HG02798 (cell line): ENCODE measurements around the gene FSTL4.
"Not testable (repeated sequence)": the region's sequence is repeated elsewhere in the genome, so short reads cannot be mapped to it uniquely, and the experiment has no call there.

Source experiments
- ATAC-seq: cut with Tn5 transposase; IDR thresholded peaks from one replicate; pipeline ENCODE4 v1.9.1; 2021; ENCODE audit warnings: mild to moderate bottlenecking; ENCODE audit not compliant: unreplicated experiment, poor library complexity

FSTL4 gene

DNA sequence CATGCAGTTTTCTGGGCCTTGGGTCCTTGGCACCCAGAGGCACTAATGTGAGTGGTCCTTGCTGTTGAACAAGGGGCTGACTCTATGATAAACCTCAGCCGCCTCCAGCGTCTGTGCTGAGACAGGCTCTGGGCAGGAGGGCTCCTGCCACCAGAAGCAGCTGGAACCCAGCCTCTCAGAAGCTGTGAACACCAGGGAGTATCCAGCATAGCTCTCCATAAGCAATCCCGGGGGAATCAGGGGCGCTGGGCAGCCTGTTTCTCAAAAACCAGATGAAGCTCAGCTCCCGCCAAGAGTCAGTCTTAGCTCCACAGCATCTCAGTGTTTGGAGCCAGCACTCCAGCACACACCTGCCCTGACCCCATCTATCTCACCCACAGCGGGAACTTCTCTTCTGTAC, 390.3 kb downstream of the FSTL4 start:
- ATAC-seq, result no peak

DNA sequence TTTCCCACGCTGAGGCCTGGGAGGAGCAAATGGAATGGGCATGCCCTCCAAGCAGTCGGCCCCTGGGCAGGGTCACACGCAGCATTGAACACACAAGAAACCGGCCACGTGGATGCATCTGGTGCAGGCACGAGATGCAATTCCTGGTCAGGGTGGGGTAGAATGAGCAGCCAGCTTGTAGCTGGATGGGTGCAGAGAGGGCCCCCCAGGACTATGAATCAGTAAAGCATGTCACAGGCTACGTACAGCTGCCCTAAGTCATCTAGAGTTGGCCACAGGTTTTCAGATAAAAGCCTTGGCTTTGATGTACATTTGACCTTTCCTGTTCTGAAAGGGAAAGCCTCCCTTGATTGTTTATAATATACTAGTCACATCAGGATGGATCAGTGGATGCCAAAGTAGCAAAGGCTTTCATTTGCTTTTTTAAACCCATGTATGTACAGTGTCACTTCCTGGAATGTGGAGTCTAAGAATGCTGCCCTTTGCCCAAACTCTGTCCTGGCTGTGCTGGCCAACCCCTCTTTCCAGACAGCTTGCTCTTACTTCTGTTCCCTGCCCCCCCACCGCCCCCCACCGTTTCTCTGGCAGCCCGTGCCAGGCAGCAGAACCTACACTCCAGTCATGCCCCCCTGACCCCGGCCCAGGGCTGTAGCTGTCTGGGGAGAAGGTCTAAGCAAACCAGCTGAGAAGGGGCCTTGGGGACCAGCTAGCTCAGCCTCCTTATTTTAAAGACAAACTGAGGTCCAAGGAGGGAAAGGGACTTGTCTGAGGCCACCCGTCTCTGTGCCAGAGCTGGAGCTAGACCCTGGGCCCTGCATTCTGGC, 391.3 kb downstream of the FSTL4 start:
- ATAC-seq, result no peak

DNA sequence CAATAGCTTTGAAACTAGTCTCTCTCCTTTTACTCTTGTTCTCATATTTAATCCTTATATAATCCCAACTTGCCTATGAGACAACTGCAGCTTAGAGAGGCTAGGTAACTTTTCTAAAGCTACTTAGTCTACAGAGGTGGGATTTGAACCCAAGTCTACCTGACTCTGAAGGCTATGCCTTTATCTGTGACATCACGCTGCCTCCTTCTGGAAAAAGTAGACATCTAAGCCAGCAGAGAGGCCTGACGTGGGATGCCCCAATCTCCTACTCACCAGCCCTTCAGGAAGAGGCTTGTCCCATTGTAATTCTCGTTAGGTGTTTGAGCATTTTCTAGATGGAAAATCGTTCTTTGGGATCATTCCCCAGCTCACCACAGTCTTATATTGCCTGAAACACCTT, 393.0 kb downstream of the FSTL4 start:
- ATAC-seq, result no peak

DNA sequence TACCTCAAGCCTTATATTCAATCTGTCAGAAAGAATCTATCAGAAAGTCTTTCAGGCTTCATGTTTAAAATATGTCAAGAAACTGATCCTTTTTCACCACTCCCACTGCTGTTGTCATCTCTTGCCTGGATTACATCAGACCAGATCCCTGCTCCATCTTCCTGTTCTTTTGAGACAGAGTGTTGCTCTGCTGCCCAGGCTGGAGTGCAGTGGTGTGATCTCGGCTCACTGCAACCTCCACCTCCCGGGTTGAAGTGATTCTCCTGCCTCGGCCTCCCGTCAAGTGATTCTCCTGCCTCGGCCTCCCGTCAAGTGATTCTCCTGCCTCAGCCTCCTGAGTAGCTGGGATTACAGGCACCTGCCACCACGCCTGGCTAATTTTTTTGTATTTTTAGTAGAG, 396.2 kb downstream of the FSTL4 start:
- ATAC-seq, result not testable (repeated sequence)

DNA sequence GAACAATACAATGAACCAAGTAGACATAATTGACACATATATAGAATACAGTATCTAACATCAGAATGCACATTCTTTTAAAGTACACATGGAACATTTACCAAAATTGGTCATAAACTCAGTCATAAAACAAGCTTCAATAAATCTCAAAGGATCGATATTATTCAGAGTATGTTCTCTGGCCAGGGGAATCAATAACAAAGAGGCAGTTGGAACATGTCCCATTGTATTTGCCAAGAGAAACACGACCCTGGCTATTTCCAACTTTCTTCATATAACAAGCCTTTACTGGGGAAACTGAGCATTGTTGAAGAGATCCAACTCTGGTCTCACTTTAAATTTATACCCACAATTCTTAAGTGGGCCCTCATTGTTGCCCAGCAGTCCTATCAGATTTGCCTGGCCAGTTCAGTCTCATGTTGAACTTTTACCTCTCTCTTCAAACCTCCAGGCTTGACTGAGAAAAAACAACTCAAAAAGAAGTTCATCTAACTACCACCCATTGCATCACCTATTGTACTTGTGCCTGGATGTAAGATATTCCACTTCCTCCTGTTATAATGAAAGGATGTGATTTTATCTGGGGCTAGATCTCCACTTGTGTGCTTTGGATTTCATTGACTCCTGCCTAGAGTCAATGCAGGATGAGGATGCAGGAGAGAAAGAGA, 398.1 kb downstream of the FSTL4 start:
- ATAC-seq, result no peak

DNA sequence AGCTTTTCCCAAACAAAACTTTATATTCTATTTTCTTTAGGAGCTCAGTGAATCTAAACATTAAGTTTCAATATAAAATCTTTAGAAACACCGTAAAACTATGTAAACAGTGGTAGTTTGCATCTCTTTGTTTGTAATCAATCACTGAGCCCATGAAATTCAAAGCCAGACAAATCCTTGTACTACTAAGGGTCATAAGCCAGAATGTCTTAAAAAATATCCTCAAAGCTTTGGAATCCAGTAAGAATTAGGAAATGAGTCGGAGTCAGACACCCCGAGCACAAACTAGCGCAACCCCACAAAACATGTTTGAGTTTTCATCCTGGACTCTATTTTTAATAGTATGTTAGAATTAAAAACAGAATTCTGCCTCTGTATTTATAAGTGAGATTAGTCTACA, 406.7 kb downstream of the FSTL4 start:
- no peak for ATAC-seq

DNA sequence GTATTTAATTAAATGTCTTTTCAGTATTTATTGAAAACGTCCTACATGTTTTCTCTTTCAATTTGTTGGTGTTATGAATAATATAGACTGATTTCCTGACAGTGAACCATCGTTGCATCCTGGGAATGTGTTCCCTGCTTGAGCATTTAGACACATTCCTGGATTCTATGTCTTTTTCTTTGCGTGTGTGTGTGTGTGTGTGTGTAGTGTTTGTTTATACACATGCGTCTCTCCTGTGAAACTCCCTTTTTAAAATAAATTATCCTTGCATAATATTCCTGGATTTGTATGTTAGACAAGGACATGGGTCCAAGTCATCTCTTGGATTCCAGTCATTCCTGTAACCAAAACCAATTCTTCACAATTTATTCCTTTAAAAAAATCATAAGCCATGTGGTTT, 407.1 kb downstream of the FSTL4 start:
- no peak for ATAC-seq

DNA sequence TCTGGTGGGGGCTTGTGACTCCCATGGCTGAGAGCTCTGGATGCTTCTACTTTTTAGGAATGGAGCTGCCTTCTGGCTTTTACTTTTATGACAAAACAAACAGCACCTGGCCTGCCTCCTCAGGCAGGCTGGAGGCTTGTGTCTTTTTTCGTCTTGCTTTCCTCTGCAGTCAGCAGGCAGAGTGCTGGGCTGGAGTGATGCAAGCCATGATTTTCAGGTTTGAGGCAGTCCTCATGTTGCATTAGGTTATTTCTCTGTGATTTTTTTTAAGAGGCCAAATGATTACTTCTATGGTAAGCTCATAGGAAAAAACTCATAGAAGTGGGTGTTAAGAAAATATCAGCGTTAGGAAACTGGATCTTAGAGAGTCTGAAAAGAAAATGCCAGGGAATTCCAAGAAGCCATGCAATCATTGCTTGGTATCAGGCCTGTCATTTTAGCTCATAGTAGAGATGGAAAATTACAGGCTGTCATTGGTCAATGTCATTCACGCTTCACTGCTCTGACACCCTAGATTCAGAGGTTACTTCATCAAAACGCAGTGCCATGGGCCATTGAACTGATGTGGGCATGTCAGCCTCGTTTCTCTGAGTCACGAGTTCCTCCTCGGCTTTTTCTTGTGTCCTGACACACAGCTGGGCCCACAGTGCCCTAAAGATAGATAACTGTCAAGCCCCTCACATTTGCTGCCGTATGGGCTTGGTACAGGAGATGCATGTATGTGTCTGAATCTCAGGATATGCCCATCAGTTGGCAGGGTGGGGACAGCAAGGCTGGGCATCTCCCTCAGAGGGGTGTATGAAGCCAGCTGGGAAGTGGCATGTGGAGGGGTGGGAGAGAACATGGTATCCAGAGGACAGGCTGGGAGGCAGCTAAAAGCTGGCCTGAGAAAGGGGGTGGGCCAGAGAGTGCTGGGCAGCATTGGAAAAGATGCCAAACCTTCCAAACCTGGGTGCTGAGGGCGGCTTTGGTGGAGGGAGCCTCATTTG, 408.7 kb downstream of the FSTL4 start:
- no peak for ATAC-seq

DNA sequence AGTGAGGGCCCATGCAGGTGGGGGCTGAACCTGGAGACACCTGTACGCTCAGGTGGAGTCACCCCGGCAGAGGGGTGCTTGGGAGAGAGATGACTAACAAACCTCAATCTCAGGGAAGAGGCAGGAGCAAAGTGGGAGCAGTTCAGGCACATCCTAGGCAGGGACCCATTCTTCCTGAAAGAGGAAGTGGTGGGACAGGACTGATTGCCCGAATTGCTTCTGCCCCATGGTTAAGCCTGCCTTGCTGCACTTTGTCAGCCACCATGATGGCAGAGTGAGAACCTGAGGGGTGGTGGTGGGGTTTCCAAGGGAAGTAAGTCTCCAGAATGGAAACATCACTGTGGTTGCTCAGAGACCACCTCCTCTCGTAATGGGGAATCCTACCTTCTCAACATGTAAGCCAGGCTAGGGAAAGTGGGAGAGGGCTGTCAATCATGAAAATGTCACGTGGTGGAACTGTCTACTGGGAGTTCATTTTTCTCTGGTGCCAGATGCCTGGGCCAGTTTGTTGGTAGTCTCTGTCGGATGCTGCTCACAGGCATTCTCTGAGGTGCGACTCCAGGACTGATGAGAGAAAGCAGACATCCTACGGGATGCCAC, 410.2 kb downstream of the FSTL4 start:
- ATAC-seq, result no peak

DNA sequence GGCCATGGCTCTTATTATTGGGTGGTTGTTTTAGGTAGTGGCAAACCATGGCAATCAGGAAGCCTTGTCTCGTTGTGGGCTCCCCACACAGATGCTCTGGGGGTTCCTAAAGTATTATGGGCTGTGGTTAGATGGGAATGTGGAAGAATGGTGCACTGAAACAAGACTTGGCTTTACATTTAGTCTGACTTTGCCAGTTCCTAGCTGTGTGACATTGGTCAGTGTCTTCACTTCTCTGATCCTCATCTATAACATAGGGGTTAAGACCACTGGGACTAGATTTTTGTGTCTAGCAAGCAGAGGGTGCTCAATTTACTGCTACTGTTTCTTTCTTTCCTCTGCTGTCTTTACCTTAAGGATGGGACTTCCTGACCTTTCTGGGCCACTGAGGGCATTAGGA, 411.0 kb downstream of the FSTL4 start:
- no peak for ATAC-seq

DNA sequence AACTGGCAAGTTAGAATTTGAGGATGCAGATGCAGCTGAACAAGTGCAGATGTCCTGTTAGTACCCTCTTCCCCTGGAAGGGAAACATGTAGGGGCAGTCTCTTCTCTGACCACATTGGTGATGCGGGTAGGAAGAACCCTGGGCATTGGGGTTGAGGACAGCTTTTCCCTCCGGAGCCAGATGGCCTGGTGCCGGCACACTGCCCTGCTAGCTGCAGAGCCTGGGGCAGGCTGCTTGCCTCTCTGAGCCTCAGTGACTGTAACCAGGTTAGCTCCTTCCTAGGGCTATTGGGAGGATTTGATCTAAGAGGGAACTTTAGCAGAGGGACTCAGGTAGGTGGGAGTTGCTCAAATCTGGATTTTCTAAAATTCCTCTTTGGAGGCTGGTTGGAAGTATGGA, 412.1 kb downstream of the FSTL4 start:
- no peak for ATAC-seq

DNA sequence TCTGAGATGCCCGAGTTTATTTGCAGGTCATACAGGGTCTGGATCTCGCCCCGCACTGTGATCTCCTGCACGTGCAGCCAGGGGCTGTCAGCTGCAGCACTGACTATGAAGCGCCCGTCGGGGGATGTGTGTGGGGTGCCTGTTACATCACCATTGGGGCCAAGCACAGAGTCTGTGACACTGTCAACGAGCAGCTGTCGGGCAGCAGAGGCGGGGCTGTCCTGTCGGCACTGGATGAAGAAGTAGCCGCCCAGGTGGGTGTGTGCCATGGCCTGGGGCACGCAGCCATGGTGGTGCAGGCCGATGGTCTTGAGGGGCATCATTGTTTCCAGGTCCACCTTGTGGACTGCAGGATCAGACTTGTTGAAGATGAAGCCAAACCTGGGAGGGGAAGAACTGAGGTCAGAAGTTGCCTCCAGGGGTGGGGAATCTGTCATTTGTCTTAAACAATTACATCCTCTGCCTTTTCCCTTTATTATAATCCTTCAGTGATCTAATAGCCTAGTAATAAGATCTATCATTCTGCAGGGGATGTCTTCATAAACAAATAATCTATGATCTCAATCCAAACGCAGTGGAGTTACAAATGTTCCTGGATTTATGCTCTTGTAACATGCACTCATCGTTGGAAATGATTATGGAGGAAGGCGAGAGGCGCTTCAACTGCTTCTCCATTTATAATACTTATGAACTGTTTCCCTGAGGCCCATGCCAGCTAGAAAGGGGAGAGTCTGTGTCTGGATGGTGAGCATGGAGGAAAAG, 412.7 kb downstream of the FSTL4 start:
- no peak for ATAC-seq

DNA sequence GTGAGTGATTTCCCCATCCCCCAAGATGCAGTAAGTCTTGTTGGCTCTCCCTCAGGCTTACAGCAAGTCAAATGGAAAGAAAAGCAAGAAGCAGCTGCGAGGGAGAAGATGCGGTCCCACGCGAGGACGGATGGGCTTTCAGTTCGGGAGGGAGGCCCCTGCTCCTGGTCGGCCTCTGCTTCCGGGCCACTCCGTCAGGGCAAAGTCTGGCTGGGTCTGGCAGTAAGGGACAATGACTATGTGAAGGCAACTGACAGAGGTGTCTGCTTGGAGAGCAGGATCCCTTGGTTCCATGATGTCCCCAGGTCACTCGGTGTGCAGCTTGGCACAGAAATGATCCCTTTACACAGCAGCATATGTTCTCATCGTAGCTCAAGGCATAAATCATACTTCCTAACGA, 413.8 kb downstream of the FSTL4 start:
- no peak for ATAC-seq

DNA sequence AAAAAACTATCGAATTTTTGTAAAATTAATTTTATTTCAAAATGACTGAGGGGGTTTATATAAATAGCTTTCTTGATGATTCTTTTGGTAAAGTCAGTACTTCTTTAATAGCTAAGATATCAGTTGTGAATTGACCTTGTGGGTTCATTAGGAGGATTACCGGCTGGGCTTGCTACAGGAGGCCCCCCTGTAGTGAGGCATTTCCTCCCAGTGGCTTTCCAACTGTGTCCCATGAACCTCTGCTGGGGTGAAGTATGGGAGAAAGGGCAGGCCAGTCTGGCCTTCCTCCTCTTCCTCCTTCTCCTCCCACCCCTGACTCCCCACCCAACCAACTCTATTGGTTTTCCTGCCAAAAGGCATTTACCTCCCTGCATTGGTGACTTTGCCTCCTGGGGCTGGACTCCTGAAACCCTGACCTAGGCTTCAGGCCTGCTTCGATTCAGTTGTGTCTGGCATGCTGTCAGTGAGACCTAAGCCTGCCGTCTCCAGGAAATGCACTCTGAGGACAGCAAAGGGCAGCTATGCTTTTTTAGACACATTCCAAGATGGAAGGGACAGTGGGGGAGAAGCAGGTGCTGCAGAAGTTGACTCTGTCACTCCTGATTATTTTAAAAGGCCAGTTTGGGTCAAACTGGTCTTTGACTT, 415.8 kb downstream of the FSTL4 start:
- no peak for ATAC-seq

DNA sequence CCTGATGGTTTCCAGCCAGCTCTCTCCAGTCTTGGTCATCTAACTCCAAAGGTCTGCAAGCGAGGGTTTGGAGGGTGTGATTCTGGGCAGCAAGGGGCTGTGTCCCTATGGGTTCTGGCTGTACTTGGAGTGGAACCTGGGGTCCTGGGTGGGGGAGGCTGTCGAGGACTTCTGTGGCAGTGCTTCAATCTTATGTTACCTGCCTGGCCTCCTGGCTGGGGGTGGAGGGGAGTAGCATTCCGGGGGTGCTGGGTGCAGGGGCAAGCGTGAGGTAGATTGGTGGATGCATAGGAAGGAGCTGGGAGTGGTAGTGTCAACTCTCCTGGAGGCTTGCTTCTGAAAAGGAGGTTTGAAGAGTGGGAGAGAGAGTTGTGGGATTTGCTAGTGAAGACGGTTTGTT, 417.1 kb downstream of the FSTL4 start:
- ATAC-seq, result no peak

DNA sequence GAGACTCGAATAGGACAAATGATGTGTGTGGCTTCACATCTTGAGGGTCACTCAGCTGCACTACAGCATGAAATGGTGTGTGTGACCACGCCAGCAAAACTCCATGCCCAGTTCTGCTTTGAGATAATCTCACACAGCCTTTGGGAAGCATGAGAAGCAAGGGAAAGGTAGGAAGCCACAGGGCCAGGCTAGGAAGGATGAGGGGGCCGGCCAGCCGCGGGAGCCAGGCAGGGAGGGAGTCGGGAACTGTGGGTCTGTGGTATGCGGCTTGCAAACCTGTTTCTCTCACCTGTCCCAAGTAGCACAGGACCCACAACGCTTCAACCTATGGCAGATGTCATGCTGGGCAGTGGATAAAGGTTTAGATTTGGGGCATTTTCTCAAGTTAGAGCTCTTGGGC, 418.5 kb downstream of the FSTL4 start:
- no peak for ATAC-seq

DNA sequence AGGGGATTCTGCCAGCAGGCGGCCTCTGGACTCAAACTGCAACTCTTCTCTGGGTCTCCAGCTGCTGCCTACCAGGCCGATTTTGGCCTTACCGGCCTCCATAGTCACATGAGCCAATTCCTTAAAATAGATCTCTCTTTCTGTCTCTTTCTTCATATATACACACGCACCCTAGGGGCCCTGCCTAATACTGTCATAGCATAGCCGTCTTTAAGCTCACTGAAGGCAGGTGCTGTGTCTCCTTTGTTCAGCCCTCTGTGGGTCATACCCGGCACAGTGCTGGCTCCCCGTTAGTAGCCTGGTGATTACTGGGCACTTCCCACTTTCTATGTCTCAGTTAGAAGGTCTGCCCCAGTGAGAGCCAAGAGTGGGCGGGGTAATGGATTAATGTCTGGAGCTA, 419.6 kb downstream of the FSTL4 start:
- no peak for ATAC-seq

DNA sequence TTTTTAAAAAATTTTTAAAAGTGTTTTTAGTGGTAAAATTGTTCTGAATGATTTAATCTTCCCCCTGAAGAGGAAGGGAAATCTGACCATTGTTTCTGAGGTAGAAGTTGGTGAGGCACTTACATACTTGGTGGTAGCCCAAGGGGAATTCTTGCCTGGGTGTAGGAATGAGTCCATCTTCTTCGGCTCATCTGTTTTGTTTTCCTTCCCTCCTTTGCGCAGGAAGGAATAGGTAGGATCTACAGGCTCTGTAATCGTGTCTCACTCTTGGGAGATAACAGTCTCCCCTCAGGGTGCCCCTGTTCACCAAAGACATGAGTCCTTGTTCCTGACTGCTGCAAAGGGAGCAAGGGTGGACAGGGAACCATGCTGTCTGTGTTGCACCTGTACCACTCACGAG, 422.5 kb downstream of the FSTL4 start:
- no peak for ATAC-seq

DNA sequence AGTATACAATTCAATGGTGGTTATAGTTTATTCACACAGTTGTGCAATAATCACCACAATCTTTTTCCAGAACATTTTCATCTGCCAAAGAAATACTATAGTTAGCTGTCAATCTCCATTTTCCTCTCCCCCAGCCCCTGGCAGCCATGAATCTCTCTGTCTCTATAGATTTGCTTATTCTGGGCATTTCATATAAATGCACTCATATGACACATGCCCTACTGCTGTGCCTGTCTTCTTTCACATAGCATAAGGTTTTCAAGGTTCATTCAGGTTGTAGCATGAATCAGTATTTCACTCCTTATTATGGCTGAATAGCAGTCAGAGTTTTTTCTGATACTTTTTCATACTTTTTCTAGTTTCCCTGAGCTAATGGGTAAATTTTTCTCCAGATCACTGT, 432.9 kb downstream of the FSTL4 start:
- no peak for ATAC-seq
